VCaP (cell line): ENCODE results near the gene TOMM6.
A peak's percentile ranks its signal among the peaks of the same experiment; 100 is the strongest.

ENCODE experiments used
- H3K27ac ChIP-seq: fragments of 450-650 bp; 2 replicates; pipeline ENCODE4 v1.5.1; 2017
- CTCF ChIP-seq: fragments of 450-650 bp; conservative IDR thresholded peaks from 2 replicates; pipeline ENCODE4 v1.5.1; 2017; ENCODE audit warnings: mild to moderate bottlenecking, moderate library complexity

Gene TOMM6

GRCh38 chr6:41787219-41787917 lies at the start of gene TOMM6:
TSS of gene TOMM6 (plus strand) at chr6:41787694. CDS start at chr6:41787698, 4 bp downstream.
- TF ChIP-seq CTCF: peak; percentile 88
- peak within 1 kb of the TSS; percentile 92 for H3K27ac ChIP-seq

GRCh38 chr6:41739041-41739440 lies 48.5 kb upstream of the TOMM6 start:
- TF ChIP-seq CTCF: no peak
- H3K27ac ChIP-seq: no peak overlapping the region

GRCh38 chr6:41740366-41741162 lies 46.9 kb upstream of the TOMM6 start:
- no peak overlapping the region for H3K27ac ChIP-seq
- TF ChIP-seq CTCF: no peak

GRCh38 chr6:41741625-41742490 lies 45.6 kb upstream of the TOMM6 start:
- H3K27ac ChIP-seq: no peak overlapping the region
- TF ChIP-seq CTCF: no peak

GRCh38 chr6:41743406-41744235 lies 43.9 kb upstream of the TOMM6 start:
- H3K27ac ChIP-seq: no peak overlapping the region
- TF ChIP-seq CTCF: no peak

- TF ChIP-seq CTCF: no peak
- no peak overlapping the region for H3K27ac ChIP-seq
Observed at GRCh38 chr6:41744236-41744787, 43.2 kb upstream of the TOMM6 start.
